HEK293 (cell line): ENCODE data around the gene TRIM46.
A peak's percentile ranks its signal among the peaks of the same experiment; 100 is the strongest.

Experiments
- CTCF ChIA-PET: fragments of 350-600 bp; formaldehyde crosslinking; extraction: SDS; loops from one replicate; lab custom pipeline; 2021; ENCODE audit warnings: antibody characterized with exemption; lab: Yijun Ruan, JAX
- POLR2A ChIA-PET: fragments of 300-600 bp; formaldehyde crosslinking; extraction: SDS; loops from one replicate; lab custom pipeline; 2020; ENCODE audit warnings: antibody characterized with exemption, inconsistent platforms; lab: Yijun Ruan, JAX
- H3K27ac ChIP-seq: fragments of 200-500 bp; sonication (Bioruptor generic); 2 replicates; pipeline ENCODE4 v1.5.1; 2014; ENCODE audit warnings: low read depth, low read length, control low read depth, inconsistent platforms; ENCODE audit errors: extremely low read depth
- H3K36me3 ChIP-seq, 2 experiments: fragments of 200-500 bp in 1 of 2; sonication (Bioruptor generic) in 1 of 2; 1 replicate in 1 of 2; 2 replicates in 1 of 2; pipeline ENCODE4 v1.5.1; 2014 to 2017; ENCODE audit warnings: inconsistent platforms in 2 of 2, low read length in 2 of 2; ENCODE audit not compliant: control insufficient read depth in 2 of 2, insufficient read depth in 1 of 2
- H3K4me1 ChIP-seq: fragments of 200-500 bp; sonication (Bioruptor generic); 2 replicates; pipeline ENCODE4 v1.5.1; 2014; ENCODE audit warnings: mild to moderate bottlenecking, low read length, inconsistent platforms; ENCODE audit not compliant: control insufficient read depth, insufficient read depth
- H3K4me3 ChIP-seq: 2 replicates; pipeline ENCODE4 v1.5.1; 2011; ENCODE audit warnings: low read depth, mild to moderate bottlenecking, control low read depth, low read length, moderate library complexity
- H3K9me3 ChIP-seq: fragments of 200-500 bp; sonication (Bioruptor generic); 2 replicates; pipeline ENCODE4 v1.5.1; 2014; ENCODE audit warnings: low read depth, low read length, inconsistent platforms; ENCODE audit not compliant: control insufficient read depth, insufficient read depth
- ELK4 ChIP-seq: IDR thresholded peaks from 2 replicates; pipeline ENCODE4 v1.6.1; 2011; ENCODE audit warnings: mild to moderate bottlenecking, low read depth, low read length, borderline replicate concordance
- GLI2 ChIP-seq: fragments of 450-650 bp; formaldehyde crosslinking; IDR thresholded peaks from 2 replicates; pipeline ENCODE4; 2017; ENCODE audit warnings: missing biosample characterization, missing genetic modification characterization, low read depth, borderline replicate concordance
- IKZF3 ChIP-seq: fragments of 450-650 bp; IDR thresholded peaks from 2 replicates; pipeline ENCODE4 v1.5.0; 2018; ENCODE audit warnings: missing biosample characterization, mild to moderate bottlenecking, missing genetic modification characterization, moderate library complexity
- KLF9 ChIP-seq: fragments of 450-650 bp; formaldehyde crosslinking; IDR thresholded peaks from 2 replicates; pipeline ENCODE4 v1.5.1; 2016; ENCODE audit warnings: missing biosample characterization, missing genetic modification characterization, low read depth
- PBX3 ChIP-seq: sonication (generic); formaldehyde crosslinking; IDR thresholded peaks from 2 replicates; pipeline ENCODE4 v1.8.1; 2022; ENCODE audit warnings: mild to moderate bottlenecking, moderate library complexity, missing genetic modification reagents
- SP3 ChIP-seq: fragments of 450-650 bp; formaldehyde crosslinking; IDR thresholded peaks from 2 replicates; pipeline ENCODE4 v1.5.1; 2016; ENCODE audit warnings: missing biosample characterization, missing genetic modification characterization
- ZBTB17 ChIP-seq: fragments of 450-650 bp; formaldehyde crosslinking; IDR thresholded peaks from 2 replicates; pipeline ENCODE4 v1.5.1; 2016; ENCODE audit warnings: missing biosample characterization, missing genetic modification characterization
- ZNF221 ChIP-seq: fragments of 450-650 bp; formaldehyde crosslinking; IDR thresholded peaks from 2 replicates; pipeline ENCODE4 v1.5.1; 2017; ENCODE audit warnings: missing biosample characterization, missing genetic modification characterization, borderline replicate concordance
- ZNF292 ChIP-seq: fragments of 450-650 bp; formaldehyde crosslinking; IDR thresholded peaks from 2 replicates; pipeline ENCODE4 v1.5.1; 2016; ENCODE audit warnings: low read depth, missing biosample characterization, missing genetic modification characterization, borderline replicate concordance
- ZNF362 ChIP-seq: fragments of 450-650 bp; formaldehyde crosslinking; IDR thresholded peaks from 2 replicates; pipeline ENCODE4 v1.5.1; 2016; ENCODE audit warnings: missing biosample characterization, missing genetic modification characterization
- ZNF426 ChIP-seq: fragments of 450-650 bp; formaldehyde crosslinking; IDR thresholded peaks from 2 replicates; pipeline ENCODE4 v1.5.1; 2017; ENCODE audit warnings: missing biosample characterization, missing genetic modification characterization, mild to moderate bottlenecking, inconsistent platforms, moderate library complexity
- ZNF433 ChIP-seq: fragments of 450-650 bp; formaldehyde crosslinking; IDR thresholded peaks from 2 replicates; pipeline ENCODE4 v1.5.1; 2016; ENCODE audit warnings: missing biosample characterization, missing genetic modification characterization, low read depth
- ZNF473 ChIP-seq: fragments of 450-650 bp; formaldehyde crosslinking; IDR thresholded peaks from 2 replicates; pipeline ENCODE4 v1.5.1; 2017; ENCODE audit warnings: missing biosample characterization, missing genetic modification characterization
- ZNF777 ChIP-seq: fragments of 450-650 bp; formaldehyde crosslinking; IDR thresholded peaks from 2 replicates; pipeline ENCODE4 v1.5.1; 2017; ENCODE audit warnings: missing biosample characterization, missing genetic modification characterization, borderline replicate concordance
- TF ChIP-seq, protein P1 (sequence below): fragments of 450-650 bp; formaldehyde crosslinking; IDR thresholded peaks from 2 replicates; pipeline ENCODE4 v1.5.1; 2016; ENCODE audit warnings: missing biosample characterization, missing genetic modification characterization
- TF ChIP-seq, protein P2 (sequence below): fragments of 450-650 bp; formaldehyde crosslinking; IDR thresholded peaks from 2 replicates; pipeline ENCODE4 v1.5.1; 2016; ENCODE audit warnings: missing biosample characterization, missing genetic modification characterization, borderline replicate concordance
- TF ChIP-seq, protein P3 (sequence below): fragments of 450-650 bp; formaldehyde crosslinking; IDR thresholded peaks from 2 replicates; pipeline ENCODE4 v1.5.1; 2016; ENCODE audit warnings: missing biosample characterization, missing genetic modification characterization
- TF ChIP-seq, protein P4 (sequence below): fragments of 450-650 bp; formaldehyde crosslinking; IDR thresholded peaks from 2 replicates; pipeline ENCODE4 v1.5.1; 2016; ENCODE audit warnings: missing biosample characterization, missing genetic modification characterization

The TRIM46 gene

GRCh38 chr1:155169541-155169940 is 4.1 kb upstream of the TRIM46 start (continued):
- TF ChIP-seq, protein P1, sequence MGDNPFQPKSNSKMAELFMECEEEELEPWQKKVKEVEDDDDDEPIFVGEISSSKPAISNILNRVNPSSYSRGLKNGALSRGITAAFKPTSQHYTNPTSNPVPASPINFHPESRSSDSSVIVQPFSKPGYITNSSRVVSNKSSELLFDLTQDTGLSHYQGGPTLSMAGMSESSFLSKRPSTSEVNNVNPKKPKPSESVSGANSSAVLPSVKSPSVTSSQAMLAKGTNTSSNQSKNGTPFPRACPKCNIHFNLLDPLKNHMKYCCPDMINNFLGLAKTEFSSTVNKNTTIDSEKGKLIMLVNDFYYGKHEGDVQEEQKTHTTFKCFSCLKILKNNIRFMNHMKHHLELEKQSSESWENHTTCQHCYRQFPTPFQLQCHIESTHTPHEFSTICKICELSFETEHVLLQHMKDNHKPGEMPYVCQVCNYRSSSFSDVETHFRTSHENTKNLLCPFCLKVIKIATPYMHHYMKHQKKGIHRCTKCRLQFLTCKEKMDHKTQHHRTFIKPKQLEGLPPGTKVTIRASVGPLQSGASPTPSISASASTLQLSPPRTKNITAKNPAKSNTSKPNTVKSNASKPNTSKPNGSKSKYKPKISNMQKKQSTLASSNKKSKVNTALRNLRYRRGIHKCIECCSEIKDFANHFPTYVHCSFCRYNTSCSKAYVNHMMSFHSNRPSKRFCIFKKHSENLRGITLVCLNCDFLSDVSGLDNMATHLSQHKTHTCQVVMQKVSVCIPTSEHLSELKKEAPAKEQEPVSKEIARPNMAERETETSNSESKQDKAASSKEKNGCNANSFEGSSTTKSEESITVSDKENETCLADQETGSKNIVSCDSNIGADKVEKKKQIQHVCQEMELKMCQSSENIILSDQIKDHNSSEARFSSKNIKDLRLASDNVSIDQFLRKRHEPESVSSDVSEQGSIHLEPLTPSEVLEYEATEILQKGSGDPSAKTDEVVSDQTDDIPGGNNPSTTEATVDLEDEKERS (tag by site-specific recombination), result no peak
- TF ChIP-seq ELK4 (no peak), ZBTB17 (tag by site-specific recombination) (no peak), ZNF433 (tag by site-specific recombination) (no peak), ZNF221 (tag by site-specific recombination) (no peak)

GRCh38 chr1:155170101-155170785 is 3.4 kb upstream of the TRIM46 start:
- ChIA-PET POLR2A (interaction anchor here (1.7 kb wide), 1 partner anchor 24 kb away, joined by 3 read pairs; no protein-coding TSS in a partner anchor), CTCF (interaction anchor here (0.6 to 12.2 kb wide), 13 partner anchors 23 to 1506 kb away, joined by 3 to 439 read pairs (median 4); partner anchors contain the start of gene DPM3)
- no peaks in the 10 kb centered on the region; the same call in 1 of the 2 replicates for H3K4me1 ChIP-seq
- H3K27ac ChIP-seq, result no peak overlapping the region
- peaks cover 5 to 31% of the 10 kb centered on the region in 2 experiments; a peak in 2 of 3 replicates for H3K36me3 ChIP-seq
- no peak overlapping the region for H3K4me3 ChIP-seq
- H3K9me3 ChIP-seq, result no peaks in the 10 kb centered on the region
- TF ChIP-seq, protein P2, sequence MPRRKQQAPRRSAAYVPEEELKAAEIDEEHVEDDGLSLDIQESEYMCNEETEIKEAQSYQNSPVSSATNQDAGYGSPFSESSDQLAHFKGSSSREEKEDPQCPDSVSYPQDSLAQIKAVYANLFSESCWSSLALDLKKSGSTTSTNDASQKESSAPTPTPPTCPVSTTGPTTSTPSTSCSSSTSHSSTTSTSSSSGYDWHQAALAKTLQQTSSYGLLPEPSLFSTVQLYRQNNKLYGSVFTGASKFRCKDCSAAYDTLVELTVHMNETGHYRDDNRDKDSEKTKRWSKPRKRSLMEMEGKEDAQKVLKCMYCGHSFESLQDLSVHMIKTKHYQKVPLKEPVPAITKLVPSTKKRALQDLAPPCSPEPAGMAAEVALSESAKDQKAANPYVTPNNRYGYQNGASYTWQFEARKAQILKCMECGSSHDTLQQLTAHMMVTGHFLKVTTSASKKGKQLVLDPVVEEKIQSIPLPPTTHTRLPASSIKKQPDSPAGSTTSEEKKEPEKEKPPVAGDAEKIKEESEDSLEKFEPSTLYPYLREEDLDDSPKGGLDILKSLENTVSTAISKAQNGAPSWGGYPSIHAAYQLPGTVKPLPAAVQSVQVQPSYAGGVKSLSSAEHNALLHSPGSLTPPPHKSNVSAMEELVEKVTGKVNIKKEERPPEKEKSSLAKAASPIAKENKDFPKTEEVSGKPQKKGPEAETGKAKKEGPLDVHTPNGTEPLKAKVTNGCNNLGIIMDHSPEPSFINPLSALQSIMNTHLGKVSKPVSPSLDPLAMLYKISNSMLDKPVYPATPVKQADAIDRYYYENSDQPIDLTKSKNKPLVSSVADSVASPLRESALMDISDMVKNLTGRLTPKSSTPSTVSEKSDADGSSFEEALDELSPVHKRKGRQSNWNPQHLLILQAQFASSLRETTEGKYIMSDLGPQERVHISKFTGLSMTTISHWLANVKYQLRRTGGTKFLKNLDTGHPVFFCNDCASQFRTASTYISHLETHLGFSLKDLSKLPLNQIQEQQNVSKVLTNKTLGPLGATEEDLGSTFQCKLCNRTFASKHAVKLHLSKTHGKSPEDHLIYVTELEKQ (tag by site-specific recombination), result no peak
- TF ChIP-seq IKZF3, result no peak
- TF ChIP-seq ZNF426 (tag by site-specific recombination), result no peak
- TF ChIP-seq GLI2 (tag by site-specific recombination), result no peak
- TF ChIP-seq, protein P3, sequence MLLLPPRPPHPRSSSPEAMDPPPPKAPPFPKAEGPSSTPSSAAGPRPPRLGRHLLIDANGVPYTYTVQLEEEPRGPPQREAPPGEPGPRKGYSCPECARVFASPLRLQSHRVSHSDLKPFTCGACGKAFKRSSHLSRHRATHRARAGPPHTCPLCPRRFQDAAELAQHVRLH, result no peak
- peak; percentile 60; the same call in 1 of the 2 replicates for TF ChIP-seq ZNF362 (tag by site-specific recombination)
- TF ChIP-seq, protein P1 (tag by site-specific recombination), result no peak
- TF ChIP-seq, protein P4, sequence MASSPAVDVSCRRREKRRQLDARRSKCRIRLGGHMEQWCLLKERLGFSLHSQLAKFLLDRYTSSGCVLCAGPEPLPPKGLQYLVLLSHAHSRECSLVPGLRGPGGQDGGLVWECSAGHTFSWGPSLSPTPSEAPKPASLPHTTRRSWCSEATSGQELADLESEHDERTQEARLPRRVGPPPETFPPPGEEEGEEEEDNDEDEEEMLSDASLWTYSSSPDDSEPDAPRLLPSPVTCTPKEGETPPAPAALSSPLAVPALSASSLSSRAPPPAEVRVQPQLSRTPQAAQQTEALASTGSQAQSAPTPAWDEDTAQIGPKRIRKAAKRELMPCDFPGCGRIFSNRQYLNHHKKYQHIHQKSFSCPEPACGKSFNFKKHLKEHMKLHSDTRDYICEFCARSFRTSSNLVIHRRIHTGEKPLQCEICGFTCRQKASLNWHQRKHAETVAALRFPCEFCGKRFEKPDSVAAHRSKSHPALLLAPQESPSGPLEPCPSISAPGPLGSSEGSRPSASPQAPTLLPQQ (tag by site-specific recombination), result no peak
- TF ChIP-seq SP3 (tag by site-specific recombination), result no peak
- no peak for TF ChIP-seq ZNF473
- TF ChIP-seq PBX3 (CRISPR knock-in tag), result no peak
- TF ChIP-seq ZNF777 (tag by site-specific recombination), result no peak
- TF ChIP-seq KLF9 (tag by site-specific recombination), result no peak
- no peak for TF ChIP-seq ZNF292 (tag by site-specific recombination)
